ENCODE results near the gene GPC1. TPM values are rescaled to one million over a fixed set of nuclear protein-coding genes. Genes with fewer than 3 reads are reported as not detected.

The GPC1 gene
- total RNA-seq, 3 donors from 2014 or later = 12.4 to 29.2 (median 15.4) TPM

DNA sequence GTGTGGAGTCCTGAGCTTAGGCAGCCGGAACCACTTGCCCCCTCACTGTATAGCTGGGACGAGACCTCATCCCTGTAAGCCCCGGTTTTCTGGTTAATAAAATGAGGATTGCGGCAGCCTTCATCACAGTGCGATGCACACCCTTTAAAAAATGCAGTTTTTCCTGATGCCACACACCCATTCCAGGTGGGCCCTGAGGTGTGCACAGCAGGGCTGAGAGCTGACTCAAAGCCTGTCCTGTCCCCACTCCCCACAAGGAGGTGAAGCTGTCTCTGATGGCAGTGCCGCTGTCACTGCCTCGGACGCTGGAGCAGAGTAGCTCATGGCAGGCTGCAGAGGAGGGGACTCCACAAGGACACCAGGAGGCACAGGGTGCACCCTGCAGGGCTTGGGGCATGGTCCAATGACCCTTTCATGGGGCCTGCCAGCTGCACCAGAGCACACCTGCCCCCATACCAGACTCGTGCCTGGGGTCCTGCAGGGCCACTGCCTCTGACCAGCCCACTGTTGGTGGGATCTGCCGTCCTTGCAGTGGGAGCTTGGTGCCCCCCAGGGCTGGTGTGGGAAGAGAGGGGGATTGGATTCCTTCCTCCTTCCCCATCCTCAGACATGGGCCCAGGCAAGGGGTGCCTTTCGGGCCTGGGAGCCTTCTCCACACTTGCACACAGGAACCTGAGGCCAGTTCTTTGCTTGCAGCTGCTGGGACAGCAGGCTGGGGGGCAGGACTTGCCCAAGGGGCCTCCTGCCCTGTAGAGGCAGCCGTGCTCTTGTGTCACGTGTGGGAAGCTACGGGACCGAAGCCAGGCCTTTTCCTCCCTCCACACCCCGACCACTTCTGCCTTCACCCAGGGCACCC, 22.8 kb downstream of the GPC1 start:
- peak in 2 of 3 donors; percentile 20 to 31 for DNase-seq
- Histone ChIP-seq H3K9me3 (no peaks in the 10 kb centered on the region), H3K4me3 (no peak overlapping the region), H3K4me1 (ENCODE audit: low read depth) (peaks cover 8% of the 10 kb centered on the region), H3K36me3 (ENCODE audit: low read depth) (no peaks in the 10 kb centered on the region)
- intact Hi-C loops (cut with DNase I, micrococcal nuclease) = no loop called here
- no peak for ATAC-seq
- TF ChIP-seq CTCF (IDR thresholded peaks at IDR 0.05) = no peak

DNA sequence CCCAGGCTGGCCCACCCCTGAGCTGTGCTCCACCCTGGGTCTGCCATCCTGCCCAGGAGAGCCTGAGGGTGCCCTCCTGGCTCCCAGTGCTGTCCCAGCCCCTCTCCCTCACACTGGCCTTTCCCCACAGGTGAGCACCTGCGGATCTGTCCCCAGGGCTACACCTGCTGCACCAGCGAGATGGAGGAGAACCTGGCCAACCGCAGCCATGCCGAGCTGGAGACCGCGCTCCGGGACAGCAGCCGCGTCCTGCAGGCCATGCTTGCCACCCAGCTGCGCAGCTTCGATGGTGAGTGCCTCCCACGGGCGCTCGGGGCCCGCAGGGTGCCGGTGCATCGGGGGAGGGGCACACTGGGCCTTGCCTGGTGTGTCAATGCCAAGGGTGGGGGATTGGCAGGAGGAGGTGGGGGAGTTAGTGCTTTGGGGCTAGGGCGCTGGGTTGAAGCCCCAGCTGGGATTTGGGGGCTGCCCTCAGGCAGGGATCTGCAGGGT, 23.5 kb downstream of the GPC1 start:
- Histone ChIP-seq H3K4me1 (ENCODE audit: low read depth) (peaks cover 5% of the 10 kb centered on the region), H3K4me3 (no peak overlapping the region), H3K9me3 (no peaks in the 10 kb centered on the region), H3K36me3 (ENCODE audit: low read depth) (no peaks in the 10 kb centered on the region)
- DNase-seq (peak in 2 of 3 donors; percentile 16 to 36), ATAC-seq (no peak)
- TF ChIP-seq CTCF (IDR thresholded peaks at IDR 0.05) = no peak
- intact Hi-C loops (cut with DNase I, micrococcal nuclease) = no loop called here

DNA sequence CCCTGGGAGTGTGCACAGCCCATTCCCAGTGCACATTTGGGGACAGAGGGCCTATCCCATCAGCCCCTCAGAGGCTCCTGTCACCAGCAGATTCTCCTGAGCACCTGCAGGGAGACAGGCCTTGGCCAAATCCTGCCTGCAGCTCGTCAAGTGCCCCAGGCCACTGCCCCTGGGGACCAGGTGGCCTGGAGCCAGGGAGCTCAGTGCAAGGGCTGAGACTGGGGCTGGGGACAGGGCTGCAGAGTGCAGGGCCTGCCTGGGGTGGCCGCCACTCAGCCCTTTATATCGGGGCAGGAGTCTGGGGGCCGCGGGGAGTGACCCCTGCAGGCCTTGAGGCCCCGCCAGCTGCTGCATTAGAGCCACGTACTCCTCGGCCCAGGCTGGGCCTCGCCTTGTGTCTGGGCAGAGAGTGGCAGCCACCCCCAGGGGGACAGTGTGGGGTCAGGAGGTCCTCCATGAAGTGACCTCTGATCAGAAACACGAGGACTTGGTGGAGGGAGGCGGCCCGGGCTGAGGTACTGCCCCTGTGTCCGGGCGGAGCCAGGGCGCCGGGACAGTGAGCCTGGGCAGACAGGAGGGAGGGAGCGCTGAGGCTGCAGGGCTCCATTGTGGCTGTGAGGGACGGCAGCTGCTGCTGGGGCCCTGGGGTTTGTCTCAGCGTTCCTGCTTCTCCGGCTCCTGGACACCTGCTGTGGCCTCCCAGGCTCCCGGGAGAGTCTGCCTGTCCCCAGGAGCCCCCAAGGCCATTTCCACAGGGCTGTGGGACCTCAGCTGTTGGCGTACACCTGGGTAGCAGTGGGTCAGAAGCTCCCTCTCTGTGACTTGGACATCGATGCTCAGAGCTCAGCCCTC, 24.2 kb downstream of the GPC1 start:
- Histone ChIP-seq H3K9me3 (no peaks in the 10 kb centered on the region), H3K4me3 (no peak overlapping the region), H3K36me3 (ENCODE audit: low read depth) (no peaks in the 10 kb centered on the region), H3K4me1 (ENCODE audit: low read depth) (peaks cover 5% of the 10 kb centered on the region)
- TF ChIP-seq CTCF (IDR thresholded peaks at IDR 0.05) = no peak
- intact Hi-C loops (cut with DNase I, micrococcal nuclease) = no loop called here
- DNase-seq (peak in 2 of 3 donors; percentile 27 to 39), ATAC-seq (no peak)

DNA sequence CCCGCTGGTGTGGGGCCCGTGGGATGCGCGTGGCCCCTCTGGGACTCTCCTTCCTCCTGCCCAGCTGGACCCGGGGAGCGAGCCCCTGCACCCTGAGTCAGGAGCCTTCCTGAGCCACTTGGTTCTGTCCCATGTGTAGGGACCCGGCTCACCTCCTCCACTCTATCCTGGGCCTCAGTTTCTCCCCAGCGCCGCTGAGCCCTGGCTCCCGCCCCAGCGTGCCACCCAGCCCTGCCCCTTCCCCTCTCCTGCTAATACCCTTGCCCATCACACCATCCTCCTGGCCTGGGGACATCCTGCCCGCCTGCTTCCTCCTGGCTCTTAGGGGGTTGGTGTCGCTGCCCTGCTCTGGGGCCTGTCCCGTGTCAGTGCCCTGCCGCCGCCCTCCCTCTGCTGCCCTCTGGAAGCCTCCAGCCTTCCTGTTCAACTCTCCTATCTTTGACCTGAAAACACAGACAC, 24.8 kb downstream of the GPC1 start:
- no peaks in the 10 kb centered on the region for H3K9me3 ChIP-seq
- ATAC-seq = no peak
- H3K36me3 ChIP-seq (ENCODE audit: low read depth) = no peaks in the 10 kb centered on the region
- no peak overlapping the region for H3K4me3 ChIP-seq
- peak in 1 of 3 donors; percentile 23 for DNase-seq
- H3K4me1 ChIP-seq (ENCODE audit: low read depth) = peaks cover 5% of the 10 kb centered on the region
- no peak for TF ChIP-seq CTCF (IDR thresholded peaks at IDR 0.05)
- intact Hi-C loops (cut with DNase I, micrococcal nuclease) = no loop called here

- DNase-seq = peak in 2 of 3 donors; percentile 19 to 39
- H3K36me3 ChIP-seq (ENCODE audit: low read depth) = no peaks in the 10 kb centered on the region
- H3K4me1 ChIP-seq (ENCODE audit: low read depth) = peaks cover 5% of the 10 kb centered on the region
- H3K9me3 ChIP-seq = no peaks in the 10 kb centered on the region
- ATAC-seq = no peak
- no peak for TF ChIP-seq CTCF (IDR thresholded peaks at IDR 0.05)
- intact Hi-C loops (cut with DNase I, micrococcal nuclease) = no loop called here
- H3K4me3 ChIP-seq = no peak overlapping the region
Measured at GRCh38 chr2:240460781-240461431, 25.4 kb downstream of the GPC1 start.

All from mucosa of descending colon (tissue), 3 donors.